H1 (cell line): ENCODE measurements around the gene RAMP3. TPM values are rescaled to one million over a fixed set of nuclear protein-coding genes. Genes with fewer than 3 reads are reported as not detected.

ENCODE experiments used
- CTCF ChIA-PET: fragments of 300-600 bp; sonication (Branson Sonifier 250); formaldehyde crosslinking; loops from one replicate; lab custom pipeline; 2021; ENCODE audit not compliant: partially characterized antibody; lab: Charles Lee
- POLR2A ChIA-PET: fragments of 300-600 bp; sonication (Branson Sonifier 250); formaldehyde crosslinking; loops from one replicate; lab custom pipeline; 2021; ENCODE audit warnings: inconsistent platforms; ENCODE audit not compliant: partially characterized antibody; lab: Charles Lee
- DNase-seq, 2 experiments: peaks; one replicate each; pipeline versions ENCODE4 v3.0.0 to v3.0.0-alpha.2; 2010 to 2022; ENCODE audit warnings: low spot score in 2 of 2, low read depth in 1 of 2, mixed read lengths in 1 of 2
- FAIRE-seq: peaks from 2 replicates; lab custom pipeline; 2011; peaks lifted over from hg19 to GRCh38; lab: Jason Lieb, UNC
- H2AFZ ChIP-seq: 2 replicates; pipeline ENCODE4 v1.8.1; 2012; ENCODE audit warnings: low read length, inconsistent platforms
- H2AK5ac ChIP-seq: 2 replicates; pipeline ENCODE4 v1.6.1; 2013; ENCODE audit warnings: low read depth, low read length
- H2BK120ac ChIP-seq: replicated peaks from 2 replicates; pipeline ENCODE3; 2013; ENCODE audit warnings: low read depth, low read length, inconsistent platforms
- H2BK12ac ChIP-seq: 2 replicates; pipeline ENCODE4 v1.6.1; 2013; ENCODE audit warnings: low read depth, low read length
- H2BK15ac ChIP-seq: 2 replicates; pipeline ENCODE4 v1.6.1; 2013; ENCODE audit warnings: low read length
- H2BK20ac ChIP-seq: 2 replicates; pipeline ENCODE4 v1.6.1; 2013; ENCODE audit warnings: low read length
- H2BK5ac ChIP-seq: 2 replicates; pipeline ENCODE4 v1.6.1; 2013; ENCODE audit warnings: low read depth, low read length
- H3K14ac ChIP-seq: 2 replicates; pipeline ENCODE4 v1.6.1; 2013; ENCODE audit warnings: inconsistent platforms; ENCODE audit not compliant: insufficient read length
- H3K18ac ChIP-seq: 2 replicates; pipeline ENCODE4 v1.6.1; 2013; ENCODE audit warnings: low read length; ENCODE audit errors: extremely low read depth
- H3K23ac ChIP-seq: 2 replicates; pipeline ENCODE4 v1.6.1; 2013; ENCODE audit warnings: inconsistent platforms; ENCODE audit not compliant: insufficient read length
- H3K23me2 ChIP-seq: 2 replicates; pipeline ENCODE4 v1.6.1; 2013; ENCODE audit warnings: low read depth, low read length
- H3K27ac ChIP-seq: 2 replicates; pipeline ENCODE4 v1.6.1; 2011; ENCODE audit warnings: low read depth, low read length, inconsistent platforms
- H3K27me3 ChIP-seq, 4 experiments: replicated peaks in 1 of 4; 1 replicate in 1 of 4; 2 replicates in 3 of 4; pipeline versions ENCODE4 v1.6.1 to v1.8.1; 2011 to 2013; ENCODE audit warnings: low read length in 3 of 4, mild to moderate bottlenecking in 3 of 4, inconsistent platforms in 2 of 4, mixed read lengths in 2 of 4, moderate library complexity in 1 of 4; ENCODE audit not compliant: control insufficient read depth in 3 of 4, insufficient read depth in 3 of 4; ENCODE audit errors: extremely low read depth in 1 of 4
- H3K36me3 ChIP-seq, 4 experiments: 2 replicates each; pipeline versions ENCODE4 v1.6.1 to v1.8.1; 2011 to 2013; ENCODE audit warnings: mild to moderate bottlenecking in 4 of 4, low read length in 3 of 4, moderate library complexity in 2 of 4, control low read depth in 1 of 4, inconsistent platforms in 1 of 4; ENCODE audit not compliant: insufficient read depth in 4 of 4, control insufficient read depth in 2 of 4
- H3K4ac ChIP-seq: replicated peaks from 2 replicates; pipeline ENCODE3; 2013; ENCODE audit warnings: low read length, low read depth, mixed read lengths, inconsistent platforms; ENCODE audit not compliant: insufficient read length
- H3K4me1 ChIP-seq, 4 experiments: replicated peaks in 1 of 4; 1 replicate in 1 of 4; 2 replicates in 3 of 4; pipeline versions ENCODE4 v1.6.1 to v1.8.1; 2011 to 2013; ENCODE audit warnings: low read length in 3 of 4, inconsistent platforms in 2 of 4, mixed read lengths in 1 of 4; ENCODE audit not compliant: insufficient read depth in 4 of 4, control insufficient read depth in 3 of 4
- H3K4me2 ChIP-seq, 2 experiments: 2 replicates each; pipeline versions ENCODE4 v1.6.1 to v1.8.1; 2011 to 2013; ENCODE audit warnings: low read depth in 2 of 2, low read length in 2 of 2, control low read depth in 1 of 2, inconsistent platforms in 1 of 2, mild to moderate bottlenecking in 1 of 2; ENCODE audit not compliant: insufficient read depth in 1 of 2
- H3K4me3 ChIP-seq, 4 experiments: fragments of 200-600, 300-600 bp in 1 of 4; sonication (generic), shearing (Covaris generic), sonication (Bioruptor Twin) in 1 of 4; 2 replicates each; pipeline versions ENCODE4 v1.5.1 to v1.8.1; 2011 to 2016; ENCODE audit warnings: low read length in 4 of 4, low read depth in 3 of 4, control low read depth in 2 of 4, inconsistent platforms in 2 of 4, mild to moderate bottlenecking in 2 of 4, mixed read lengths in 1 of 4, moderate library complexity in 1 of 4; ENCODE audit not compliant: insufficient read depth in 2 of 4; ENCODE audit errors: extremely low read depth in 1 of 4
- H3K56ac ChIP-seq: replicated peaks from 2 replicates; pipeline ENCODE3; 2013; ENCODE audit warnings: low read depth, mild to moderate bottlenecking, mixed read lengths, low read length, inconsistent platforms; ENCODE audit not compliant: insufficient read length
- H3K79me1 ChIP-seq: 2 replicates; pipeline ENCODE4 v1.6.1; 2013; ENCODE audit warnings: low read depth, low read length, control low read depth
- H3K79me2 ChIP-seq, 2 experiments: 2 replicates each; pipeline versions ENCODE4 v1.6.1 to v1.8.1; 2012 to 2013; ENCODE audit warnings: low read length in 2 of 2, mild to moderate bottlenecking in 2 of 2, inconsistent platforms in 1 of 2; ENCODE audit not compliant: insufficient read depth in 2 of 2, control insufficient read depth in 1 of 2
- H3K9ac ChIP-seq, 4 experiments: replicated peaks in 1 of 4; 1 replicate in 1 of 4; 2 replicates in 3 of 4; pipeline versions ENCODE4 v1.6.1 to v1.8.1; 2011 to 2013; ENCODE audit warnings: low read depth in 3 of 4, low read length in 3 of 4, control low read depth in 2 of 4, mild to moderate bottlenecking in 2 of 4, moderate library complexity in 2 of 4, inconsistent platforms in 1 of 4; ENCODE audit errors: extremely low read depth in 1 of 4
- H3K9me3 ChIP-seq, 2 experiments: 2 replicates each; pipeline versions ENCODE4 v1.6.1 to v1.8.1; 2012 to 2013; ENCODE audit warnings: mild to moderate bottlenecking in 2 of 2, moderate library complexity in 2 of 2, control low read depth in 1 of 2, inconsistent platforms in 1 of 2, low read depth in 1 of 2, low read length in 1 of 2, mixed read lengths in 1 of 2; ENCODE audit not compliant: insufficient read depth in 2 of 2
- H4K20me1 ChIP-seq, 2 experiments: replicated peaks in 1 of 2; 2 replicates each; pipeline versions ENCODE3 to v1.8.1; 2011 to 2013; ENCODE audit warnings: inconsistent platforms in 2 of 2, low read length in 2 of 2, mild to moderate bottlenecking in 1 of 2; ENCODE audit not compliant: insufficient read depth in 2 of 2, control insufficient read depth in 1 of 2
- H4K5ac ChIP-seq: 2 replicates; pipeline ENCODE4 v1.6.1; 2013; ENCODE audit warnings: low read length, low read depth, mixed read lengths, inconsistent platforms; ENCODE audit not compliant: insufficient read length
- H4K8ac ChIP-seq: 2 replicates; pipeline ENCODE4 v1.8.0; 2013; ENCODE audit warnings: mild to moderate bottlenecking, moderate library complexity, low read length, inconsistent platforms; ENCODE audit not compliant: insufficient read depth; ENCODE audit errors: extremely low read depth
- H4K91ac ChIP-seq: replicated peaks from 2 replicates; pipeline ENCODE3; 2013; ENCODE audit warnings: low read length, mixed read lengths, inconsistent platforms; ENCODE audit not compliant: insufficient read length
- CBX8 ChIP-seq: fragments of 300-800, 300-1000 bp; sonication (generic); IDR thresholded peaks from 2 replicates; pipeline ENCODE4 v1.7.1; 2016; ENCODE audit warnings: low read depth, low read length, borderline replicate concordance
- NRF1 ChIP-seq: IDR thresholded peaks from 2 replicates; pipeline ENCODE4 v1.6.1; 2011; ENCODE audit warnings: mild to moderate bottlenecking, low read depth, low read length, improper control_type of control experiment
- SP4 ChIP-seq: IDR thresholded peaks from 2 replicates; pipeline ENCODE4 v1.6.1; 2012; ENCODE audit warnings: low read length, inconsistent platforms
- YY1 ChIP-seq: IDR thresholded peaks from 2 replicates; pipeline ENCODE4 v1.6.1; 2011; ENCODE audit warnings: low read depth, mild to moderate bottlenecking, low read length
- WGBS, 2 experiments: shearing (Covaris generic) in 1 of 2; methylation state at CpG; one replicate each; pipeline versions ENCODE4 v1.1.6 to v1.1.7; 2013 to 2015; ENCODE audit warnings: low lambda C conversion rate in 2 of 2, mixed read lengths in 2 of 2, inconsistent platforms in 1 of 2, low coverage in 1 of 2, missing lambda C conversion rate in 1 of 2; ENCODE audit not compliant: insufficient replicate concordance in 2 of 2, insufficient coverage in 1 of 2, insufficient read length in 1 of 2; ENCODE audit errors: extremely low coverage in 1 of 2, missing lambda C conversion rate in 1 of 2; 5-methylcytosine and 5-hydroxymethylcytosine counted together
- polyA plus RNA-seq, 7 experiments: library from polyadenylated mRNA; depleted of rRNA in 3 of 7; stranded (reverse) in 5 of 7; unstranded in 2 of 7; fragments of >200 nt in 5 of 7; fragments of 200-250 nt in 2 of 7; gene quantifications; 1 replicate in 5 of 7; 2 replicates in 1 of 7; 4 replicates in 1 of 7; pipeline versions ENCODE4 v1.2.1 to v1.2.3, GENCODE V29; 2011 to 2013; ENCODE audit warnings: missing spikeins in 2 of 7, mixed read lengths in 2 of 7
- total RNA-seq: library from RNA; stranded (reverse); fragmentation: NEBNext Ultra II Directional; extraction: Animal tissue kit (Norgen Biotek cat#: 25700); gene quantifications from 2 replicates; pipeline ENCODE4 v1.2.1, GENCODE V29; 2021

The RAMP3 gene
- total and polyA plus RNA-seq, 2 of the 8 experiments (the other 6 are each of a cell fraction or from before 2014, with no cell fraction given): 0.88 to 0.98 TPM

GRCh38 chr7:45225948-45226335 lies 68.4 kb downstream of the RAMP3 start:
- H3K56ac ChIP-seq: no peak overlapping the region
- FAIRE-seq (no peak), DNase-seq (peak in 1 of 2 experiments; percentile 30)
- TF ChIP-seq YY1 (no peak), CBX8 (no peak), NRF1 (no peak), SP4 (no peak)
- H3K18ac ChIP-seq: no peak overlapping the region
- H3K4me3 ChIP-seq: no peak overlapping the region
- H3K36me3 ChIP-seq: no peaks in the 10 kb centered on the region
- H2AFZ ChIP-seq: no peak overlapping the region
- ChIA-PET CTCF (no interaction called here), POLR2A (no interaction called here)
- whole genome bisulfite sequencing, 2 experiments: 73% methylated on average over 2 of the region's 2 CpGs; no CpG with 5 or more reads in 1 of the 2 experiments
- no peak overlapping the region for H3K27ac ChIP-seq
- no peak overlapping the region for H4K8ac ChIP-seq
- H4K20me1 ChIP-seq: peaks cover 0 to 3% of the 10 kb centered on the region in 2 experiments
- no peak overlapping the region for H3K4me2 ChIP-seq
- no peak overlapping the region for H2BK120ac ChIP-seq
- H3K27me3 ChIP-seq: no peaks in the 10 kb centered on the region
- H3K79me2 ChIP-seq: no peaks in the 10 kb centered on the region
- H3K23ac ChIP-seq: no peak overlapping the region
- H3K4ac ChIP-seq: no peak overlapping the region
- no peak overlapping the region for H3K14ac ChIP-seq
- H3K9ac ChIP-seq: no peak overlapping the region
- no peak overlapping the region for H2BK15ac ChIP-seq
- H4K5ac ChIP-seq: no peak overlapping the region
- no peak overlapping the region for H2BK5ac ChIP-seq
- H4K91ac ChIP-seq: no peak overlapping the region
- no peak overlapping the region for H2BK12ac ChIP-seq
- no peak overlapping the region; the same call in 1 of the 2 replicates for H2AK5ac ChIP-seq
- no peaks in the 10 kb centered on the region for H3K4me1 ChIP-seq
- H3K23me2 ChIP-seq: no peaks in the 10 kb centered on the region
- no peaks in the 10 kb centered on the region for H3K79me1 ChIP-seq
- no peak overlapping the region for H2BK20ac ChIP-seq
- H3K9me3 ChIP-seq: no peaks in the 10 kb centered on the region
